ENCODE results near the gene CHKA.

The CHKA gene

DNA sequence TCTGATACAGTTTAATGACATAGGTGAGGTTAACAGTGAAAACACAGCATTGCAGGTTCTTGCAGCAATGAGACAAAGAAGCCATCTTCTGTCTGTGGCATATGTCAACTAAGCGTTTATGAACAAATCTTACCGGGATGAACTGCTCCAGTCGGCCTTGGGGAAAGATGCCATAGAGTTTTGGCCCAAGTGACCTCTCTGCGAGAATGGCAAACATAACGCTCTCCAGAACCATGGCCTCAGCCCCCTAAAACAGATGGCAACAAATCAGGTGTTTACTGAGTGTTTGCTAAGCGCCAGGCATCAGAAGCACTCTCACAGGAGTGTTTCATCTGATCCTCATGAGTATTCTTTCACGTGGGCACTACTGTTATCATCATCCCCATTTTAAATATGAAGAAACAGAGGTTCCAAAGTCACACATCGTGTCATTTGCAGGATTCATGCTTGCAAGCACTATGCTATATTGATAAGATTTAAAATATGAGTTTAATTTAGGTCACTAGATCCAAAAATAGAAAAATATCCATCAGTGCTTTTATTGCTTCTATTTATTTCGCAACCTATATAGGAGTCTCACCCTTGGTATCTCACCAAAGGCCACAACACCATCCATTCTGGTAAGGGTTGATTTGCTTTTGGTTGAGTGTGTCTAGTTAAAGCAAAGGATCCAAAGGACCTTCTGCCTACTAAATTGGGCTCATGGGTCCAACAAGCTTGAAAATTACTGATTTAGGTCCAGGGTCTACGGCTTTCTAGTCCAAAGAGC is 46.4 kb downstream of the CHKA start:
- DNase-seq (ENCODE audit: low read depth, low spot score) = no peak

DNA sequence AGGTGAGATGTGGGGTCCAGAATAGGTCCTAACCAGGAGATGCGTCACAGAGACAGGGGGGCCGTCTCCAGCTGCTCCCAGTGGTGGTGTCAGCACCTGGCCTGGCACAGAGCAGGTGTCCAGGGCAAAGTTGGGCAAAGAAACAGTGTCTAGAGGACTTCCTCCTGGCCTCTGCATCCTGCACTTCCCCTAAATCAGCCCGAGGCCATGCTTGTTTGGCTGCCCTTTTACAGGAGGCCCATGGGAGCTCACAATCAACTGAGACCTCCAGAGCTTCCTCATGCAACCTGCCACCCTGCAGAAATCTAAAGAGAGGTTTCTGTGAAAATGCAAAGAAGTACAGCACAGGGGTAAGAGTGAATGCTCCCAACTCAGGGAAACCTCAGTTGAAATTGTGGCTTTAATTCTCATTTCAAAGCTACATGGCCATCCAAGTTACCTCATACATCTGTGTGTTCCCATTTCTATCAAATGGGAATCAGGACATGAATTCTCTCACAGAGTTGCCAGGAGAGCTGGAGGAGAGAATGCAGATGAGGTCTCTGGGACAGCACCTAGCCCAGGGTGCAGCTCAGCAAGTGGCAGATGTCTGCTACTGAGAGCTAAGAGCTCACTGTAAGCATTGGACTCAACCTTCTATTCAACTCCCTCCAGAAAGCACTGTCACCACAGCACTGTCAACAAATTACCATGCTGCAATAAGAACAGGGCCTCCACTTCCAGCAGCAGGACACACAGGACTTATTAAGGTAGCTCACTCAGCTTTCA is 49.7 kb downstream of the CHKA start:
- DNase-seq (ENCODE audit: low read depth, low spot score) = no peak

DNA sequence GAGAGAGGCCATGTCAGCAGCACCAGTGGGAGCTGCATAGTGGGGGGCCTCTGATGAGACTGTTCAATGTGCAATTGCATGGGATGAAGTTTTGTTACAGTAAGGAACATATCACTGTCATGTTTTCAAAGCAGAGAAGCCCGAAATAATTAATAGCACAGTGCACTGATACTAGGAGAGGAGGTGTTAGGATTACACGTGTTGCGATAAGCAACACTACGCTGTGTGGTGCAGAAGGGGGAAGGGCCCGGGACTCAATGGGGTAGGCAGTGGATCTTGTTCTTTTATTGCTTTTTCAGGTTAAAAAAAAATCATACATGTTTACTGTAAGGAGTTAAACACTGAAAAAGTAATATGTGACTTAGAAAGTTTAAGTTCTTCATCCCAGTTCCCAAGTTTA is 53.2 kb downstream of the CHKA start:
- no peak for DNase-seq (ENCODE audit: low read depth, low spot score)

DNA sequence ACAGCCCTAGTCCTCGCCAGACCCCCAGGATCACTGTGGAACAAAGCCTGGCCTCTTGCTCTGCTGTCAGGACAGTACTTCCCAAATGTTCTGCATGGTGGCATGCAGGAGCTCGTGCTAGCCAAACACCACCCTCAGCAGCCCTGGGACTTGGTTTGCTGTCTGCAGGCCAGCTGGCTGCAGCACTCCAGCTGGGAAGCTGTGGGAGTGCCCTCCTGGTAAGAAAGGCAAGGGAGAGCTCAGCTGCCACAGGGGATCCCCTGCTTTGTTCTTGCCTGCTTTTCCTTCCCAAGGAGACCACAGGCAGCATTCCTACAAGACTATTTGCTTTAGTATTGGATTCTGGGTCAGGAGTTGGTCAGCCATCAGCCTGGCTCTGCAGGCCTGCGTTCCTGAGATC is 54.4 kb downstream of the CHKA start:
- peak; percentile 90 for DNase-seq (ENCODE audit: low read depth, low spot score)

DNA sequence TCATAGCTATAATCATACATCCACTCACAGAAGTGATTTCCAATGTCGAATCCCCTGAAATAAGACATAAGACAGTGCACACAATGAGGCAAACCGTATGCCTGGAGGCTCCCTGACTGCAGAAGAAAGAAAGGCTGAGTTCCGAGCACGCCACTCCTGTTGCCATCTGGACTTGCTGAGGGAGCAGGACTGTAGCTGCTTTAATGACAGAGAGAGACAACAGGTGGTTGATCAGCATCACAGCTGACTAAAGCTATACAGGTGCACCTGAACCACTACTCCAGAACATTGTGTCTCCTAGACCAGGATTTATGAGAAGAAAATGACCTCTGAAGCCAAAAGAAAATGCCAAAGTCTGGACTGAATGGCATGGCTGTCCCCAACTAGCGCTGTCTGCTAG is 55.3 kb downstream of the CHKA start:
- DNase-seq (ENCODE audit: low read depth, low spot score) = no peak

DNA sequence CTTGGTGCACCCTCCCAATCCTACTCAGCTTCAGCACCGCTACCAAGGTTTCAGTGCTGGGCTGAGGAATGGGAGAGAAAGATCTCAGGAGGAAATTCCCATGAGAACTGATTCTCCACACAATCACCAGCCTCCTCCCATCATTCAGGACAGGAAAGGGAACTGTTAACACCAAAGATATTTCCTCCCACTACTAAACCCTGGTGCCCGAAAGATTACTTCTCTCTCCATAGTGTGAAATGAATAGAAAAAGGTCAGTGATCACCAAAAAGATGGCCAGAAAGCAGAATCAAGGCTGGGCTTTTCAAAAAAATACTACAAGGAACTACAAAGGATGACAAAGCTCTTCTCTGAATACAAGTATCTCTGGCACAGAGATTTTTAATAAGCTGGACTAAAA is 56.3 kb downstream of the CHKA start:
- DNase-seq (ENCODE audit: low read depth, low spot score) = no peak

DNA sequence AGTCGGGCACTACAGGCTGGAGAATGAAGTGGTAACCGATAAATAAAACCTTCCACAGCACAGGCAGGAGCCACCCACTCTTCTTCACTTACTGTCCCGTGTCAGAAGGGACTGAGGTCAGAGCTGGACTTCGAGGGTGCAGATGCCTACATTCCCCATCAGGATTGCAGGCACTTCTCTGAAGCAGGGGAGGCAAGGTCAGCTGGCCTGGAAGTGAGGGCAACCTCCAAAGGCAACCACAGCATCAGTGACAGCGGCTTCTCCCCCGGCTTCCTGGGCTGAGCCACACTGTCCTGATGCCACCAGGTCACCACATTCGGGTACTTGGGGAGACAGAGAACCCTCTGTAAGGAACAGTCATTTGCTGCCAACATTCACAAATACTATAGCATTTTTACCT is 59.7 kb downstream of the CHKA start:
- no peak for DNase-seq (ENCODE audit: low read depth, low spot score)

DNA sequence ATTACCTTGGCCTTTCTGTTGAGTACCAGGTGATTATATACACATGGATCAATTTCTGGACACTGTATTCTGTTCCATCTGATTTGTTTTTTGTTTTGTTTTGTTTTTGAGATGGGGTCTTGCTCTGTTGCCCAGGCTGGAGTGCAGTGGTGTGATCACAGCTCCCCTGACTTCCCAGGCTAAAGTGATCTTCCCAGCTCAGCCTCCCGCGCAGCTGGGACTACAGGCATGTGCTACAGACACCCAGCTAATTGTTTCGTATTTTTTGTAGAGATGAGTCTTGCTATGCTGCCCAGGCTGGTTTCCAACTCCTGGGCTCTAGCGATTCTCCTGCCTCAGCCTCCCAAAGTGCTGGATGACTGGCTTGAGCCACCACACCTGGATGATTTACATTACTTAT is 63.4 kb downstream of the CHKA start:
- no peak for DNase-seq (ENCODE audit: low read depth, low spot score)

DNA sequence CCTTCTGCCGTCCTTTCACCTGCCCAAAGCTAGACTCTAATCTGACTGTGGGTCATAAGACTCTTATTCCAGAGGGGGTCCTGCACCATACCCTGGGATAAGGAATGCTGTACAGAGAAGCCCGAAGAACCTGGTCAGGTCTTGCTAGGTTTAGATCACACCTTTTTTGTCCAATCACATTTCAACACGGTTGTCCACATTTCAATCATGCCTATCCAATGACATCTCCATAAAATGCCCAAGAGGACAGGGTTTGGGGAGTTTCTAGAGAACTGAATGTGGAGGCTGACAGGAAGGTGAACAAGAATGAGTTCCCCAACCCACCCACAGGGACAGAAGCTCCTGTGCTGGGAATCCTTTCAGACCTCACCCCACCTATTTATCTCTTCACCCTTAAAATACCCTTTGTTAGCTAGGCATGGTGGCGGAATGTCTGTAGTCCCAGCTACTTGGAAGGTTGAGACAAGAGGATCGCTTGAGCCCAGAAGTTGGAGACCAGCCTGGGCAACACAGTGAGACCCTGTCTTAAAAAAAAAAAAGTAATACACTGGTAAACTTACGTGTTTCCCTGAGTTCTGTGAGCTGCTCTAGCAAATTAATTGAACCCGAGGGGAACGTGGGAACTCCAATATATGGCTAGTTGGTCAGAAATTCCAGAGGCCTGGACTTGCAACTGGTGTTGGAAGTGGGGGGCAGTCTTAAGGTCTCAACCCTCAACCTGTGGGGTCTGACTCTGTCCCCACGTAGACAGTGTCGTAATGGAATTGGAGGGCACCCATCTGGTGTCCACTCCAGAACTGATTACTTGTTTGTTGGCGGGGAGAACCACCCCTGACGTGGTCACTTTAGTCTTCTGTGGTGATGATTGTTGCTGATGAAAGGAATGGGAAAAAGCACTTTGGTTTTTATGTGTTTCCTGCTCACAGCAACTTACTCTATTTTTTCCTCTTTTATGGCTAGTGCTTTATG is 64.6 kb downstream of the CHKA start:
- no peak for DNase-seq (ENCODE audit: low read depth, low spot score)

DNA sequence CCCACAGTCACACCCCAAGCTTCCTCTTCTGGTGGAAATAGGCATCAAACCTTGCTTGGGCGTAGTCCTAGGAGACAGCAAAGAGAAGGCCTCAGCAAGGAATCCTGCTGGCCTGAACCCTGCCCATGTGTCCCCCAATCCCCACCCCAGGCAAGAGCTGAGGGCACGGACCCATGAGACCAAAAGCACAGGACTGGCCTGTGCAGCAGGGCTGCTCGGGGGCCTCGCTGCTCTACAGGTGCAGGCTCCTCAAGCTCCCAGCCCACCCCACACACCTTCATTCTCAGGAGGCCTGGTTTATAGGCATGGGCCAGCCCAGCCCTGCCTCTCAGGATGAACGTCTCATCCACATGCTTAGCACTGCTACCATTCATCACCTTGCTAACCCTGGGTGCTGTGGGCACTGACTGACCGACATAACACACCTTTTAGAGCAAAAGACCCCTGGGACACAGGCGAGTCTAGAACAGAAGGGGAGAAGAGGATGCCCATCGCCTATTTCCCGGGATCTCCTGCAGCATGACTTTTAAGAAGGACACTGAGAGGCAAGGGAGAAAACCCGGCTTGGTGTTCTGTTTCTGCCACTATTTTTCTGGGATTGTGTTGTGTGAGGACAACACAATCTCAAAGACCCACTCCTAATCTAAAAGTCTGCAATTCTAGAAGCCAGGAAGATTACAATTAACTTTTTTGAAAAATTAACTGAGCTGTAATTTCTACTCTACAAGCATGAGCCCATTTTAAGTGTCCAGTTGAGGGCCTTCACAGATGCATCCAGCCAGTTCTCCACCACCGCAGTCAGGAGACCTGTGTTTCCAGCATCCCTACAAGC is 67.0 kb downstream of the CHKA start:
- DNase-seq (ENCODE audit: low read depth, low spot score) = no peak

DNA sequence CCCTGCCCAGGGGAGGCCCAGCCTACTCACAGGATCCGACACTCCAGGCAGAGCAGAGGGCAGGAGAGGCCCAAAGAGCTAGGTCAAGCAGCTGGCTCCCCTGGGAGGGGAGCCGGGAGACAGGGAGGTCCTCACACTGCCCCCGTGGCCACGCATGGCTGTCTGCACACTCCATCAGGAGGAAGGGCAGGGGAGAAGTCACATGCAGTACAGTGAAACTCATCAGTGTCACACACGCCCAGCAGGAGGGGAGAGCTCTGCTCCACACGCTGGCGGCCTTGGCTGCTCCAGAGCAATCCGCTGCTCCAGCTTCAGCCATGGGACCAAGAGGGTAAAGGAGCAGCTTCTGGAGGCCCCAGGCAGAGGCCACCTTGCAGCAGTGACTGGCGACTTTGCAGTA is 68.1 kb downstream of the CHKA start:
- DNase-seq (ENCODE audit: low read depth, low spot score) = no peak

DNA sequence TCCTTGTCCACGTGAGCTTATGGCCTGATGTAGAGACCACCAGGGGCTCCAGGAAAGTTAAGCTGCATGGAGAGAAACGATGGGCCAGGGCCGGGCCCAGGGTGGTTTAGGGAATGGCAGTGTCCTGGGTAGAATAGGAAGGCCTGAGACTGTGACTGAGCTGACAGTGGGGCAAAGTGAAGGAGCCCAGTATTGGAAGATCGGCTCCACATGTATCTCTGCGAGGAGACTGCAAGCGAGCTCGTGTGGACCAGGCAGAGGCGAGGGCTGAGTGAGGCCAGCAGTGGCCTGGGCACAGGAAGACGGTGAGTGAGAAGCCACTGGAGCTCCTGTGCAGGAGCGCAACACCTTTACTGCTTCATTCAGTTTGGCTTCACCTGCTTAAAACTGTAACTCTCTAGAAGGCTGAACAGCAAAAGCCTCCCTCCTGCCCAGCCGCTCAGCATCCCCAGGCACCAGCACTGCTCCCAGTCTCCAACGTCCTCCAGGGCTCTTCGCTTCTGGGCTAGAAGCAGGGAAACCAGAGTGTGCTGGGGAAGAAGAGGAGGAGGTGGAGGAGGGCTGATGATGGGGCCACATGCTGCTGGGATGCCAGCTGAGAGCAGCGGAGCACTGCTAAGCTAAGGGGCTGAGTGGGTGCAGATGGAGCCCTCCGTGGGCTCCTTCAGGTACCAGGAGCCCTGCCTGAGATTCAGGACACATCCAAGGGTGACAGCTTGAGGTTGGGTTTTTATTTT is 68.9 kb downstream of the CHKA start:
- no peak for DNase-seq (ENCODE audit: low read depth, low spot score)

DNA sequence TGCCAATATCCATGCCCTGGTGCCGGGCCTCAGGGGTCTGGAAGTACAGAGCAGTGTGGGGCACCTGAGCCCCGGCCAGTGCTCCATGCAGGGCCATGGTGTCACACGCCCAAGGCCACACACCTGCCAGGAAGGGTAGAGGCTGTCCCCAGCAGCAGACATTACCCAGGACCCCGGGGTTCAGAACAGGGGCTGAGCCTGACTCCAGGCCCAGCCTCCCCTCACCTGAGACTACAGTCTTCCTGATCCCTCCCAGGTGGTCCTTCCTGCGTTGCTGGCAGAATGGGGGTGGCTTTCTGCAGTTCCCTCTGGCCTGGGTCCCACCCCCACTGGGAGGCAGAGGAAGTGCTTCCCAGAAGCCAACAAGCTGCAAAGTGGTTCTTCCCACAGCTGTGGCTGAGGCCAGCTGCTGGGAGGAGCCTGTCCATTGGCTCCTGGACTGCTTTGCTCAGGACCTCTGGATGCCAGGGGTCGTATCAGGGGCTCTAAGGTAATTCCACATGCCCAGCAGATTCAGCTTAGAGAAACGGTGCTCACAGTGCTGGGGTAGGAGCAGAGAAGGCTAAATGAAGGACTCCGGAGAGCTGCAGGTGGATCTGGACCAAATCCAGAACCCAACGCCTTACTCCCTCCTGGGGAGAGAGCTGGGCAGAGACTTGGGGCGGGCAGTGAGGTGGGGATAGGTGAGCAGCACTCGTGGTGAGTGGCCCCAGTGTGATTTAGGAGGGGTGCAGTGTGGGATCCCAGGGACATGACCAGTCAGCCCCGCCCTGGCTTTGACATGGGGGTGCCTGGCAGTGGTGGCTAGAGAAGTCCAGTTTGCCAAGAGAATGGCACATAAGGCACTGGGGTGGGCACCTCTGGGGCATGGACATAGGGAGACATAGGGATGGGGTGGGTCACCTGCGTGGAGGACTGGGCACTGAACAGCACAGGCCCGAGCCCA is 69.7 kb downstream of the CHKA start:
- no peak for DNase-seq (ENCODE audit: low read depth, low spot score)

DNA sequence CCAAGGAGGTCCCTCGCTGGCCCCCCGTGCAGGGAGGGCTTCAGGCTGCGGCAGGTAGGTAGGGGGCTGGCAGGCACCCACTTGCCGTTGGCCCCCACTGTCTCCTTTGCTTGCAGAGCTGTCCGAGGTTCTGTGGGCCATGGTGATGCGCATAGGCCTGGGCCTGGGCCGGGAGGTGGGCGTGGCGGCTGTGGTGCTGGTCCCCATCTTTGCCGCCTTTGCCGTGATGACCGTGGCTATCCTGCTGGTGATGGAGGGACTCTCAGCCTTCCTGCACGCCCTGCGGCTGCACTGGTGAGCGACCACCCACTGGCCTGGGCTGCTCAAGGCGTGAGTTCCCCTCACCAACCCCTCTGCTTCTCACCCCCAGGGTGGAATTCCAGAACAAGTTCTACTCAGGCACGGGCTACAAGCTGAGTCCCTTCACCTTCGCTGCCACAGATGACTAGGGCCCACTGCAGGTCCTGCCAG is 70.8 kb downstream of the CHKA start:
- no peak for DNase-seq (ENCODE audit: low read depth, low spot score)

DNA sequence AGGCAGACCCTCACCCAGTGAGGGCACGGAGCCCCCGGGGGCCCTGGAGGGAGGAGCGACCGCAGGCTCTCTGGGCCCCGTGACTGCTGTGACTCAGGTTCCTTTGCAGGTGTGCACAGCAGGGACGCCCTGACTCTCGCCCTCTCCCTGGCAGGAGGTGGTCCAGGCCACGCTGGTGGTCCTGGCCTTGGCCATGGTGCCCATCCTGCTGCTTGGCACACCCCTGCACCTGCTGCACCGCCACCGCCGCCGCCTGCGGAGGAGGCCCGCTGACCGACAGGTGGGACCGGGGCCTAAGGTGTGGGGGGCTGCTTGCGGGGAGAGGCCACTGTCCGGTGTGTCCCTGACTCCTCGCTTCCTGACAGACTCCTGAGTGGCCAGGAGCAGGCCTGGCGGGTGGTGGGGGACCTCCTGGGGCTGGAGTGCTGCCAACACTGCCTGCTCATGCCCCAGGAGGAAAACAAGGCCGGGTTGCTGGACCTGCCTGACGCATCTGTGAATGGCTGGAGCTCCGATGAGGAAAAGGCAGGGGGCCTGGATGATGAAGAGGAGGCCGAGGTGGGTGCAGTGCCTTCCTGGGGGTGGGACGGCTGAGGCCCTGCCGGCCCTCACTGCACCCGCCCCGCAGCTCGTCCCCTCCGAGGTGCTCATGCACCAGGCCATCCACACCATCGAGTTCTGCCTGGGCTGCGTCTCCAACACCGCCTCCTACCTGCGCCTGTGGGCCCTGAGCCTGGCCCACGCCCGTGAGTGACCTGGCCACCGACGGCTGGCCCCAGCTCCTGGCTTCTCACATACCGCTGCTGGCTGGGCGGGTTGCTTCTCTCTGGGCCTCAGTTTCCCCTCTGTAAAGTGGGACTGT is 71.4 kb downstream of the CHKA start:
- DNase-seq (ENCODE audit: low read depth, low spot score) = peak; percentile 85

DNA sequence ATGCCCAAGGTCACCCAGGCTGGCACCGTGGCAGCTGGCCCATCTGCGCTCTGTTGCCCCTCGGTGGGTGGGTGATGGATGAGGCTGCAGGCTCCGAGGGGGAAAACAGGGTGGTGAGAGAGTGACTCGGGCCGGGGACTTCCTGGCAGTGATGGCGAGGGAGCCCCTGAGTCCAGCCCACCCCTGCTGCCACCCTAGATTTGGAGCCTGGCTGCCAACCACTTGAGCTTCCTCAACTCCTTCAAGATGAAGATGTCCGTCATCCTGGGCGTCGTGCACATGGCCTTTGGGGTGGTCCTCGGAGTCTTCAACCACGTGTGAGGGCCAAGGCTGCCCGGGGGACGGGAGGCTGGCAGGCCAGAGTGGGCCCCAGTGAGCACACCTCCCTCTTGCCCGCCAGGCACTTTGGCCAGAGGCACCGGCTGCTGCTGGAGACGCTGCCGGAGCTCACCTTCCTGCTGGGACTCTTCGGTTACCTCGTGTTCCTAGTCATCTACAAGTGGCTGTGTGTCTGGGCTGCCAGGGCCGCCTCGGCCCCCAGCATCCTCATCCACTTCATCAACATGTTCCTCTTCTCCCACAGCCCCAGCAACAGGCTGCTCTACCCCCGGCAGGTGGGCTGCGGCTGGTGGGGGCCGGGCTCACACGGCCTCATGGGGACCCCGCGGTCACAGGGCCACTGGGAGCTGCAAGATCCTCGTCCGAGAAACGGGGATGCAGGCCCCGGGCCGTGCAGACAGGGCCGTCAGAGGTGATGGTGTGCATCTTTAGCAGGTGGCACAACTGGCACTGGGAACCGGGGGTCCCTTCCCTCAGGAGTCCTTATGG is 72.3 kb downstream of the CHKA start:
- DNase-seq (ENCODE audit: low read depth, low spot score) = no peak

Data from astrocyte of the hippocampus (primary cell).